PFSK-1 (cell line): ENCODE data around the gene ATRIP.

Source experiments
- FOXP2 ChIP-seq: optimal IDR thresholded peaks from 2 replicates; pipeline ENCODE3; 2011; ENCODE audit warnings: borderline replicate concordance, control low read depth, inconsistent platforms; ENCODE audit not compliant: insufficient read depth; ENCODE audit errors: extremely low read length, extremely low read depth
- POLR2AphosphoS5 ChIP-seq: IDR thresholded peaks from 2 replicates; pipeline ENCODE4 v1.6.1; 2012; ENCODE audit warnings: low read depth, mild to moderate bottlenecking, control low read depth, low read length, moderate library complexity
- REST ChIP-seq, 2 experiments: IDR thresholded peaks; 2 replicates each; pipeline versions ENCODE4 v1.6.1 to v1.8.0; 2011 to 2012; ENCODE audit warnings: low read depth in 2 of 2, low read length in 2 of 2, control low read depth in 1 of 2, inconsistent platforms in 1 of 2, mild to moderate bottlenecking in 1 of 2, moderate library complexity in 1 of 2; ENCODE audit not compliant: insufficient read depth in 1 of 2
- SIN3A ChIP-seq: IDR thresholded peaks from 2 replicates; pipeline ENCODE4 v1.6.1; 2012; ENCODE audit warnings: mild to moderate bottlenecking, low read length, moderate library complexity, borderline replicate concordance; ENCODE audit not compliant: insufficient read depth
- TAF1 ChIP-seq: IDR thresholded peaks from 2 replicates; pipeline ENCODE4 v1.6.1; 2012; ENCODE audit warnings: low read length, control low read depth, borderline replicate concordance; ENCODE audit not compliant: insufficient read depth

The ATRIP gene

GRCh38 chr3:48416091-48416505 is 30.4 kb upstream of the ATRIP start:
- TF ChIP-seq POLR2AphosphoS5 (no peak), SIN3A (no peak), FOXP2 (no peak), TAF1 (no peak), REST (IDR thresholded peaks at IDR 0.05; ENCODE audit: insufficient read depth in 1 of 2, low read depth in 2 of 2, low read length in 2 of 2) (no peak)

- no peak for TF ChIP-seq FOXP2
Measured at GRCh38 chr3:48416546-48416945, 30.0 kb upstream of the ATRIP start.

GRCh38 chr3:48417529-48418108 is 28.9 kb upstream of the ATRIP start:
- TF ChIP-seq FOXP2 (no peak), POLR2AphosphoS5 (no peak), TAF1 (no peak), SIN3A (no peak), REST (IDR thresholded peaks at IDR 0.05; ENCODE audit: insufficient read depth in 1 of 2, low read depth in 2 of 2, low read length in 2 of 2) (no peak)

- no peak for TF ChIP-seq POLR2AphosphoS5
- TF ChIP-seq SIN3A, result no peak
- no peak for TF ChIP-seq REST (IDR thresholded peaks at IDR 0.05; ENCODE audit: insufficient read depth in 1 of 2, low read depth in 2 of 2, low read length in 2 of 2)
- TF ChIP-seq FOXP2, result no peak
- TF ChIP-seq TAF1, result no peak
Measured at GRCh38 chr3:48418140-48418539, 28.4 kb upstream of the ATRIP start.

GRCh38 chr3:48418651-48419050 is 27.9 kb upstream of the ATRIP start:
- TF ChIP-seq POLR2AphosphoS5 (no peak), REST (IDR thresholded peaks at IDR 0.05; ENCODE audit: insufficient read depth in 1 of 2, low read depth in 2 of 2, low read length in 2 of 2) (no peak), SIN3A (no peak), TAF1 (no peak)
